A549 (cell line): Measurements from ENCODE around the gene CEP192. TPM values are rescaled to one million over a fixed set of nuclear protein-coding genes. Genes with fewer than 3 reads are reported as not detected.

Experiments
- ATAC-seq, 2 experiments: fragments of 200-7000 bp in 1 of 2; fragments of >200 bp in 1 of 2; cut with Nextera tagmentation in 1 of 2; cut with Tn5 transposase in 1 of 2; 3 replicates each; pipeline versions ENCODE4 v1.8.0 to v1.9.1; 2018 to 2020; ENCODE audit warnings: mild to moderate bottlenecking in 1 of 2, moderate library complexity in 1 of 2
- CTCF ChIA-PET: fragments of 300-600 bp; sonication (Branson Sonifier 250); formaldehyde crosslinking; extraction: SDS; loops from one replicate; lab custom pipeline; 2021; ENCODE audit warnings: antibody characterized with exemption, inconsistent platforms; lab: Yijun Ruan, JAX
- POLR2A ChIA-PET: fragments of 350-600 bp; formaldehyde crosslinking; extraction: SDS; loops from one replicate; lab custom pipeline; 2021; ENCODE audit warnings: antibody characterized with exemption, inconsistent platforms; lab: Yijun Ruan, JAX
- DNase-seq, 2 experiments: peaks; one replicate each; pipeline versions ENCODE4 v3.0.0 to v3.0.0-alpha.2; 2011 to 2016; ENCODE audit warnings: low read depth in 1 of 2, low spot score in 1 of 2
- FAIRE-seq: peaks from 2 replicates; lab custom pipeline; 2011; peaks lifted over from hg19 to GRCh38; lab: Jason Lieb, UNC
- H3K27ac ChIP-seq, 2 experiments: fragments of >200 bp; sonication (Bioruptor Twin); formaldehyde crosslinking; 3 replicates each; pipeline ENCODE4 v1.5.1; 2016 to 2017
- H3K4me1 ChIP-seq: fragments of >200 bp; sonication (Bioruptor Twin); formaldehyde crosslinking; 3 replicates; pipeline ENCODE4 v1.6.1; 2016
- H3K4me2 ChIP-seq: fragments of >200 bp; sonication (Bioruptor Twin); formaldehyde crosslinking; 3 replicates; pipeline ENCODE4 v1.6.1; 2016
- H3K4me3 ChIP-seq: fragments of >200 bp; sonication (Bioruptor Twin); formaldehyde crosslinking; 3 replicates; pipeline ENCODE4 v1.5.1; 2016
- H3K9me3 ChIP-seq: fragments of >200 bp; sonication (Bioruptor Twin); formaldehyde crosslinking; 3 replicates; pipeline ENCODE4 v1.6.1; 2016
- BCL3 ChIP-seq: fragments of >200 bp; sonication (Bioruptor Twin); formaldehyde crosslinking; IDR thresholded peaks from 3 replicates; pipeline ENCODE4 v1.6.1; 2016
- BHLHE40 ChIP-seq: IDR thresholded peaks from 2 replicates; pipeline ENCODE4 v1.6.1; 2012; ENCODE audit warnings: low read depth, low read length, inconsistent platforms
- CBX2 ChIP-seq: fragments of 200-600 bp; sonication (generic); IDR thresholded peaks from 2 replicates; pipeline ENCODE4 v1.6.1; 2016; ENCODE audit warnings: low read depth, mild to moderate bottlenecking, borderline replicate concordance
- CEBPB ChIP-seq, 2 experiments: fragments of >200 bp in 1 of 2; sonication (Bioruptor Twin) in 1 of 2; formaldehyde crosslinking in 1 of 2; IDR thresholded peaks; 2 replicates each; pipeline ENCODE4 v1.6.1; 2012 to 2016
- CHD4 ChIP-seq: fragments of 200-600 bp; sonication (generic); IDR thresholded peaks from 2 replicates; pipeline ENCODE4 v1.6.1; 2016; ENCODE audit warnings: antibody characterized with exemption, mild to moderate bottlenecking, borderline replicate concordance
- EHF ChIP-seq: fragments of 250-450 bp; sonication (Bioruptor Pico); IDR thresholded peaks from 2 replicates; pipeline ENCODE4 v1.5.0; 2020; ENCODE audit warnings: mild to moderate bottlenecking
- EP300 ChIP-seq, 2 experiments: fragments of >200 bp; sonication (Bioruptor Twin); formaldehyde crosslinking; IDR thresholded peaks; 2 replicates in 1 of 2; 3 replicates in 1 of 2; pipeline ENCODE4 v1.6.1; 2016 to 2017
- FOSL2 ChIP-seq, 2 experiments: fragments of 450-650 bp in 1 of 2; fragments of >200 bp in 1 of 2; sonication (Bioruptor Twin) in 1 of 2; formaldehyde crosslinking; IDR thresholded peaks; 2 replicates each; pipeline versions ENCODE4 v1.5.0 to v1.6.1; 2016 to 2020; ENCODE audit warnings: mild to moderate bottlenecking in 1 of 2, moderate library complexity in 1 of 2
- HOXA7 ChIP-seq: fragments of 250-450 bp; sonication (Bioruptor Pico); IDR thresholded peaks from 2 replicates; pipeline ENCODE4 v1.5.0; 2020; ENCODE audit warnings: mild to moderate bottlenecking, moderate library complexity
- KDM1A ChIP-seq: fragments of 200-600 bp; sonication (generic); IDR thresholded peaks from 2 replicates; pipeline ENCODE4 v1.6.1; 2016; ENCODE audit warnings: low read depth, mild to moderate bottlenecking
- MYC ChIP-seq: IDR thresholded peaks from 2 replicates; pipeline ENCODE4 v1.6.1; 2012; ENCODE audit warnings: mild to moderate bottlenecking, inconsistent platforms, low read length, improper control_type of control experiment, borderline replicate concordance
- POLR2AphosphoS2 ChIP-seq: conservative IDR thresholded peaks from 2 replicates; pipeline ENCODE4 v1.6.1; 2012; ENCODE audit warnings: low read length, improper control_type of control experiment, inconsistent platforms
- RAD21 ChIP-seq, 2 experiments: fragments of >200 bp in 1 of 2; sonication (Bioruptor Twin) in 1 of 2; formaldehyde crosslinking in 1 of 2; IDR thresholded peaks in 1 of 2; conservative IDR thresholded peaks in 1 of 2; 2 replicates in 1 of 2; 3 replicates in 1 of 2; pipeline ENCODE4 v1.6.1; 2012 to 2018; ENCODE audit warnings: inconsistent platforms in 1 of 2
- RFX5 ChIP-seq: fragments of 450-650 bp; IDR thresholded peaks from 2 replicates; pipeline ENCODE4 v1.7.1; 2014; ENCODE audit warnings: antibody characterized with exemption, mild to moderate bottlenecking, moderate library complexity
- RNF2 ChIP-seq: fragments of 200-600 bp; sonication (generic); IDR thresholded peaks from 2 replicates; pipeline ENCODE4 v1.6.1; 2016; ENCODE audit warnings: low read depth, mild to moderate bottlenecking, antibody characterized with exemption, moderate library complexity, borderline replicate concordance
- TP53 ChIP-seq: fragments of 250-450 bp; sonication (Bioruptor Pico); IDR thresholded peaks from 2 replicates; pipeline ENCODE4 v1.5.0; 2021; ENCODE audit warnings: mild to moderate bottlenecking, moderate library complexity
- ZFP36 ChIP-seq: fragments of 450-650 bp; IDR thresholded peaks from 2 replicates; pipeline ENCODE4 v1.6.1; 2014; ENCODE audit warnings: borderline replicate concordance; ENCODE audit not compliant: partially characterized antibody
- ZSCAN20 ChIP-seq: fragments of 250-450 bp; sonication (Bioruptor Pico); IDR thresholded peaks from 2 replicates; pipeline ENCODE4 v1.8.0; 2022; ENCODE audit warnings: mild to moderate bottlenecking, moderate library complexity
- WGBS: methylation state at CpG from one replicate; pipeline ENCODE4 v1.1.6; 2017; ENCODE audit errors: missing lambda C conversion rate; 5-methylcytosine and 5-hydroxymethylcytosine counted together
- polyA plus RNA-seq, 4 experiments: library from polyadenylated mRNA; depleted of rRNA in 3 of 4; stranded (reverse); fragments of >200 nt; fragmentation: RNase III in 1 of 4; extraction: RNeasy Plus Mini Kit Qiagen cat#74134 plus additional on column Dnase treatment in 1 of 4; gene quantifications; 2 replicates in 3 of 4; 3 replicates in 1 of 4; pipeline ENCODE4 v1.2.3, GENCODE V29; 2011 to 2017

The CEP192 gene
- polyA plus RNA-seq, 2 of the 4 experiments (the other 2 are of a cell fraction), result 8.9 to 21.1 TPM

- WGBS, result 70% methylated on average over 8 of the region's 8 CpGs
These were observed 121.8 kb downstream of the CEP192 start for GRCh38 chr18:13112982-13113381.

GRCh38 chr18:13120255-13120654 is 129.1 kb downstream of the CEP192 start:
- ATAC-seq, result no peak
- 94% methylated on average over 3 of the region's 3 CpGs for WGBS
- H3K9me3 ChIP-seq, result no peaks in the 10 kb centered on the region
- POLR2A ChIA-PET, result no interaction called here
- H3K4me1 ChIP-seq, result no peaks in the 10 kb centered on the region
- no peak for FAIRE-seq
- no peak for DNase-seq
- no peak overlapping the region for H3K4me2 ChIP-seq
- CTCF ChIA-PET, result no interaction called here
- H3K27ac ChIP-seq, result no peak overlapping the region
- TF ChIP-seq CEBPB (IDR thresholded peaks at IDR 0.05) (no peak), BHLHE40 (no peak), EHF (CRISPR knock-in tag) (no peak), CHD4 (no peak), EP300 (IDR thresholded peaks at IDR 0.05) (no peak), BCL3 (no peak), CBX2 (no peak), ZSCAN20 (CRISPR knock-in tag) (no peak), TP53 (CRISPR knock-in tag) (no peak), FOSL2 (IDR thresholded peaks at IDR 0.05) (no peak), FOSL2 (CRISPR knock-in tag; IDR thresholded peaks at IDR 0.05) (no peak), POLR2AphosphoS2 (no peak), KDM1A (no peak), RFX5 (no peak)
- no peak overlapping the region for H3K4me3 ChIP-seq

More at GRCh38 chr18:13112982-13113381, 121.8 kb downstream of the CEP192 start:
- Histone ChIP-seq H3K9me3 (no peaks in the 10 kb centered on the region), H3K4me2 (no peak overlapping the region), H3K4me3 (no peak overlapping the region), H3K27ac (no peak overlapping the region), H3K4me1 (no peaks in the 10 kb centered on the region)
- ATAC-seq, result peak; percentile 89 to 93
- no peak for FAIRE-seq
- ChIA-PET CTCF (interaction anchor here (0.9 to 1.3 kb wide), 4 partner anchors 10 to 520 kb away, joined by 3 to 4 read pairs (median 4); no protein-coding TSS in a partner anchor), POLR2A (no interaction called here)
- DNase-seq, result peak in 1 of 2 experiments; percentile 54
- TF ChIP-seq RNF2, result no peak
- peak; percentile 24 to 25; a peak in 3 of 5 replicates for TF ChIP-seq RAD21 (conservative IDR thresholded peaks at IDR 0.05 in 1 of 2, IDR thresholded peaks at IDR 0.05 in 1 of 2)

GRCh38 chr18:13120983-13121441 is 129.8 kb downstream of the CEP192 start:
- DNase-seq (no peak), FAIRE-seq (no peak), ATAC-seq (no peak)
- TF ChIP-seq ZFP36, result no peak
- TF ChIP-seq FOSL2 (IDR thresholded peaks at IDR 0.05), result no peak
- no peak for TF ChIP-seq FOSL2 (CRISPR knock-in tag; IDR thresholded peaks at IDR 0.05)
- TF ChIP-seq HOXA7 (CRISPR knock-in tag), result no peak
- TF ChIP-seq MYC, result no peak
- WGBS, result 100% methylated on average over 4 of the region's 4 CpGs
- Histone ChIP-seq H3K4me1 (no peaks in the 10 kb centered on the region), H3K27ac (no peak overlapping the region), H3K4me3 (no peak overlapping the region), H3K4me2 (no peak overlapping the region), H3K9me3 (no peaks in the 10 kb centered on the region)
- CTCF ChIA-PET, result no interaction called here
- POLR2A ChIA-PET, result no interaction called here

DNA sequence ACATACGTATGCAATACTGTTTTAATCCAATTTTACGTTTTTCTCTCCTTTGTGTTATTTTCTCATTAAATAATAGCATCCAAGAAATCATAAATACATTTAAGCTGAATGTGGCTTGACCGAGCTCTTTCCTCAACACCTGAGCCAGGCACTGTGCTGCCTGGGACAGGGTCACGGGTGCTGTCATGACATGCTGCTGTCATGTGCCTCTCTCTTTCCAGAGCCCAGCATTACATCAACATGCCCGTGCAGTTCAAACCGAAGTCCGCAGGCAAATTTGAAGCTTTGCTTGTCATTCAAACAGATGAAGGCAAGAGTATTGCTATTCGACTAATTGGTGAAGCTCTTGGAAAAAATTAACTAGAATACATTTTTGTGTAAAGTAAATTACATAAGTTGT is 133.2 kb downstream of the CEP192 start:
- no peak overlapping the region for H3K27ac ChIP-seq
- no peak for TF ChIP-seq RAD21 (conservative IDR thresholded peaks at IDR 0.05 in 1 of 2, IDR thresholded peaks at IDR 0.05 in 1 of 2)
- H3K4me1 ChIP-seq, result no peaks in the 10 kb centered on the region
- CTCF ChIA-PET, result interaction anchor here (0.6 kb wide), 1 partner anchor 120 kb away, joined by 3 read pairs; no protein-coding TSS in a partner anchor
- DNase-seq (no peak), FAIRE-seq (no peak), ATAC-seq (no peak)
- H3K4me2 ChIP-seq, result no peak overlapping the region
- 95% methylated on average over 8 of the region's 8 CpGs for WGBS
- POLR2A ChIA-PET, result no interaction called here
- H3K4me3 ChIP-seq, result no peak overlapping the region
- no peaks in the 10 kb centered on the region for H3K9me3 ChIP-seq
